ENCODE results near the gene CERS6.

Gene CERS6

GRCh38 chr2:168670478-168670877, 214.4 kb downstream of the CERS6 start:
- DNase-seq (ENCODE audit: low read depth, low spot score): no peak

- no peak for DNase-seq (ENCODE audit: low read depth, low spot score)
Measured at GRCh38 chr2:168671932-168672331, 215.9 kb downstream of the CERS6 start.

GRCh38 chr2:168673265-168674189, 217.5 kb downstream of the CERS6 start:
- no peak for DNase-seq (ENCODE audit: low read depth, low spot score)

GRCh38 chr2:168678153-168678853, 222.2 kb downstream of the CERS6 start:
- DNase-seq (ENCODE audit: low read depth, low spot score): no peak

- no peak for DNase-seq (ENCODE audit: low read depth, low spot score)
Measured at GRCh38 chr2:168679081-168679480, 223.0 kb downstream of the CERS6 start.

- no peak for DNase-seq (ENCODE audit: low read depth, low spot score)
Measured at GRCh38 chr2:168679741-168680310, 223.8 kb downstream of the CERS6 start.

- DNase-seq (ENCODE audit: low read depth, low spot score): no peak
Measured at GRCh38 chr2:168683996-168684395, 227.9 kb downstream of the CERS6 start.

GRCh38 chr2:168684921-168685599, 229.0 kb downstream of the CERS6 start:
- no peak for DNase-seq (ENCODE audit: low read depth, low spot score)

- DNase-seq (ENCODE audit: low read depth, low spot score): no peak
Measured at GRCh38 chr2:168685600-168686451, 229.8 kb downstream of the CERS6 start.

- DNase-seq (ENCODE audit: low read depth, low spot score): no peak
Measured at GRCh38 chr2:168686452-168687191, 230.6 kb downstream of the CERS6 start.

- DNase-seq (ENCODE audit: low read depth, low spot score): no peak
Measured at GRCh38 chr2:168687314-168687713, 231.2 kb downstream of the CERS6 start.

GRCh38 chr2:168690381-168690885, 234.4 kb downstream of the CERS6 start:
- no peak for DNase-seq (ENCODE audit: low read depth, low spot score)

- DNase-seq (ENCODE audit: low read depth, low spot score): no peak
Measured at GRCh38 chr2:168691221-168691620, 235.1 kb downstream of the CERS6 start.

- DNase-seq (ENCODE audit: low read depth, low spot score): no peak
Measured at GRCh38 chr2:168692132-168692744, 236.2 kb downstream of the CERS6 start.

GRCh38 chr2:168694173-168694572, 238.1 kb downstream of the CERS6 start:
- DNase-seq (ENCODE audit: low read depth, low spot score): no peak

- no peak for DNase-seq (ENCODE audit: low read depth, low spot score)
Measured at GRCh38 chr2:168694866-168695265, 238.8 kb downstream of the CERS6 start.

GRCh38 chr2:168697668-168698121, 241.6 kb downstream of the CERS6 start:
- DNase-seq (ENCODE audit: low read depth, low spot score): no peak

GRCh38 chr2:168698969-168699368, 242.9 kb downstream of the CERS6 start:
- DNase-seq (ENCODE audit: low read depth, low spot score): no peak

GRCh38 chr2:168699844-168700417, 243.9 kb downstream of the CERS6 start:
- peak; percentile 87 for DNase-seq (ENCODE audit: low read depth, low spot score)
